Activated CD8-positive, alpha-beta memory T cell treated with anti-CD3 and anti-CD28 coated beads for 24 hours (primary cell): ENCODE data around the gene LCP1.

ENCODE experiments used
- DNase-seq: peaks from one replicate; pipeline ENCODE4 v3.0.0-alpha.2; 2020

LCP1 gene

GRCh38 chr13:46094478-46094877, 87.5 kb downstream of the LCP1 start:
- DNase-seq: no peak

GRCh38 chr13:46088821-46089562, 93.0 kb downstream of the LCP1 start:
- DNase-seq: no peak

- DNase-seq: no peak
Measured at GRCh38 chr13:46087481-46087880, 94.5 kb downstream of the LCP1 start.

GRCh38 chr13:46086985-46087384, 95.0 kb downstream of the LCP1 start:
- no peak for DNase-seq

- no peak for DNase-seq
Measured at GRCh38 chr13:46086421-46086922, 95.5 kb downstream of the LCP1 start.

GRCh38 chr13:46085737-46086136, 96.2 kb downstream of the LCP1 start:
- no peak for DNase-seq

GRCh38 chr13:46082324-46082723, 99.7 kb downstream of the LCP1 start:
- DNase-seq: no peak

GRCh38 chr13:46079770-46080169, 102.2 kb downstream of the LCP1 start:
- DNase-seq: no peak

GRCh38 chr13:46077265-46077664, 104.7 kb downstream of the LCP1 start:
- no peak for DNase-seq

GRCh38 chr13:46076827-46077226, 105.2 kb downstream of the LCP1 start:
- DNase-seq: no peak
